GM19025 (cell line): Measurements from ENCODE around the gene CHKB.
"Not testable (repeated sequence)": the region's sequence is repeated elsewhere in the genome, so short reads cannot be mapped to it uniquely, and the experiment has no call there.

Experiments used
- ATAC-seq: cut with Tn5 transposase; IDR thresholded peaks from one replicate; pipeline ENCODE4 v1.9.1; 2021; ENCODE audit warnings: mild to moderate bottlenecking, low read depth, moderate library complexity; ENCODE audit not compliant: unreplicated experiment

CHKB gene

DNA sequence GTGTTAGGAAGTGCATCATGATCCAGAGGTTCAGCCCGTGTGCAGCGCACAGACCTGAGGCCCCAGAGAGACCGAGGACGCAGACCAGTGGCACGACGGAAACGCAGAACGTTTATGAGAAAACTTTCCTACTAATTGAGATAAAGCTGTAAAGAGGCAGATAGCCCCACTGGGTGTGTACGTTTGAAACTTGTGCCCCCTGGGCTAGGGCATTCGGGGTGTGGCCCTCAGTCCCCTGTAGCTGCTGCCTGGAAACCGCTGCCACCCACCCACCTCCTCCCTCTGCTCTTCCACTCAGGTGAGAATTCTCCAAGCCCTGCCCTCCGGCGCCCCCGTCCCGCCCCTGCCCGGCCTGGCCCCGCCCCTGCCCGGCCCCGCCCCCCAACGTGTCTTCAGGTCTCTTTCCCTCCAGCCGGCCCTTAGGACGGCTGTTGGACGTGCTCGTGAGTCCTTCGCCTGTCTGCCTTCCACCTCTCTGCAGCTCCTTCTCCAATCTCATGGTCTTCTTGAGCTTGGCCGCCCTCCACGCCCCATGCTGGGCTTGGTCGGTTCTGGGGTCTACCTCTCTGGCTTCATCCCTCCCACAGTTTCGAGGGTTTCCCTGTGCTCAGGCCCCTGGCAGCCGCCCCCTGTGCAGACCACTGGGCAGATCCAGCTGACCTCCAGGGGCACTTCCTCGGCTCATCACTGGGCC lies 30.0 kb upstream of the CHKB start:
- no peak for ATAC-seq

DNA sequence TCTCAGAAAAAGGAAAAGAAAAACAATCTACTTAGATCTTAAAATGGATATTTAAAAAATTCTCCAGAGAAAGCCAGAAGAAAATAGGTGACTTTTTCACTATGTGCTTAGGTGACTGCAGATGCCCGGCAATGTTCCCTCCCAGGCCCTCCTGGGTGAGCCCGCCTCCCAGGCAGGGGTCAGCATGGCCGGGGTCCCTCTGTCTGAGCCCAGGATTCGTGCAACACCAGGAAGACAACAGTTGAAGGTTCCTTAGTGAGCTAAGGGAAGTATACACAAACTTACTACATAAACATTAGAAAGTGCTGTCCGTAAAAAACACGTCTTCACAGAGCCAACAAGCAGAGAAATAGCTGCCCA lies 29.5 kb upstream of the CHKB start:
- no peak for ATAC-seq

DNA sequence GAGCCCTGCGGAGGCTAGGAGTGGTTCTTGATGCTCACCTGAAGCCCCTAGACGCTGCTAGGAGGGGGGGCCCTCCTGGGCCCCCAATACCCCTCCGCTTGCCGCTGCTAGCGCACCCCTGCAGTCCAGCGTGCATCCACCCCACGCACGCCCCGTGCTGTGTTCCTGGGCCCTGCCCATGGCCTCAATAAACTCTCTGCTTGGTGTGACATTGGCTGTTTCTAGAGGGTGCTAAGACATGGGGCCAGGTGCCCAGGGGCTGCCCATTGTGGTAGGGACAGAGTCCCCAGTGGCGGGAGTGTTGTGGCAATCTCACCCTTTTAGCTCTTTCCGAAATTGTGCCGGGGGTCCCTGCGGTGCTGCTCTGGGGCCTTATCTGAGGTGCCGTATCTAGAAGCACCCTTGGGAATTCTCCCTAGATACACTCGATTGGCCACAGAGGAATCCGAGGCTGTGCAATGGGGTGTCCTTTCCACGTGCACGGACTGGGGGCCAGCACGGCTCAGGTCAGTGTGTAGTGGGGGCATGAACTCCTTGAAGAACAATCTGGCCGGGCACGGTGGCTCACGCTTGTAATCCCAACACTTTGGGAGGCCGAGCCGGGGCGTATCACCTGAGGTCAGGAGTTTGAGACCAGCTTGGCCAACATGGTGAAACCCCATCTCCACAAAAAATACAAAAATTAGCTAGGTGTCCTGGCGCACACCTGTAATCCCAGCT lies 28.9 kb upstream of the CHKB start:
- ATAC-seq, result no peak

- ATAC-seq, result no peak
Measured at GRCh38 chr22:50610581-50610980, 27.9 kb upstream of the CHKB start.

GRCh38 chr22:50610041-50610451 lies 27.4 kb upstream of the CHKB start:
- no peak for ATAC-seq

GRCh38 chr22:50609599-50609998 lies 26.9 kb upstream of the CHKB start:
- ATAC-seq, result no peak

DNA sequence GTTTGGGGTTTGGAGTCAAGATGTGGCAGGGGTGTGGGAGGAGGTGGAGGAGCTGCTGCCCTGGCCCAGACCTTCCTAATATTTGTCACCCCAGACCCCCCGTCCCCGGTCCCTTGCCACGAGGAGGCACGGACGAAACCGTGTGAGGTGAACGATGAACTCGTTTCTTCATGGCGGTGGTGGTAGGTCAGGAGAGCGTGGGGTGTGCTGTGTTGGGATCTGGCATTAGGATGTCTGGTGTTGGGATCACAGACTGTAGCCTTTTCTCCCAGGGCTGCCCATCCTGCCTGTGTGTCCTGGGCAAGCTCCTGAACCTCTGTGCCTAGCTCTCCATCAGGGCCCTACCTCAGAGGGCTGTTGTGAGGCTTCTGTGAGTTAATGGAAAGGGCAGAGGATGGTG lies 26.3 kb upstream of the CHKB start:
- ATAC-seq, result no peak

DNA sequence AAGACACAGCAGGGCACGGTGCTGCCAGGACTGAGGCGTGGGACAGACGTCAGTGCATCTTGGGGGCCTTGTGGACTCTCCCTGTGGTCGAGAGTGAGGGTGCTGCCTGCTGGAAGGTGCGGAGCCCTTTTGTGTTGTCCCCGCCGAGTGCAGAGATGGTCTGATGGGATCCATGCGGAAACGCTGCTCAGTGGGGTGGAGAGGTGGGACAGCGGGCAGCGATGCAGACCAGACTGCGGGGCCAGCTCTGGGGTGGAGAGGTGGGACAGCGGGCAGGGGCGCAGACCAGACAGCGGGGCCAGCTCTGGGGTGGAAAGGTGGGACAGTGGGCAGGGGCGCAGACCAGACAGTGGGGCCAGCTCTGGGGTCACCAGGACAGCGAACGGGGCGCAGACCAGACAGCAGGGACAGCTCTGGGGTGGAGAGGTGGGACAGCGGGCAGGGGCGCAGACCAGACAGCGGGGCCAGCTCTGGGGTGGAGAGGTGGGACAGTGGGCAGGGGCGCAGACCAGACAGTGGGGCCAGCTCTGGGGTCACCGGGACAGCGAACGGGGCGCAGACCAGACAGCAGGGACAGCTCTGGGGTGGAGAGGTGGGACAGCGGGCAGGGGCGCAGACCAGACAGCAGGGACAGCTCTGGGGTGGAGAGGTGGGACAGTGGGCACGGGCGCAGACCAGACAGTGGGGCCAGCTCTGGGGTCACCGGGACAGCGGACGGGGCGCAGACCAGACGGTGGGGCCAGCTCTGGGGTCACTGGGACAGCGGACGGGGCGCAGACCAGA lies 25.6 kb upstream of the CHKB start:
- not testable (repeated sequence) for ATAC-seq

DNA sequence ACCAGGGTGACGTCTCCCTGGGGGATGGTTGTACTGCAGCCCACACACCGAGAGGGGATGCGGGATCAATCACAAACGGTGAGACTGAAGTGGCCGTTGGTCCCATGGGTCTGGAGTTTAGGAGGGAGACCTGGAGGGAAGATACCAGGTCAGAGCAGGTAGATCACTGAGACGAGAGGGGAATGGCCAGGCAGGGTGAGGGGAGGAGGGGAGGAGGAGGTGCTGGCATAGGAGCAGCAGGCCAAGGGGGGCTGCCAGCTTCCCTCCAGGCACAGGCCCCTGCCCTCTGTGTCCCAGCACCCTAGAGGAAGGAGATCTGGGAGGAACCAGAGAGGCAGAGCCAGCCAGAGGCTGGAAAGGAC lies 25.0 kb upstream of the CHKB start:
- ATAC-seq, result no peak

DNA sequence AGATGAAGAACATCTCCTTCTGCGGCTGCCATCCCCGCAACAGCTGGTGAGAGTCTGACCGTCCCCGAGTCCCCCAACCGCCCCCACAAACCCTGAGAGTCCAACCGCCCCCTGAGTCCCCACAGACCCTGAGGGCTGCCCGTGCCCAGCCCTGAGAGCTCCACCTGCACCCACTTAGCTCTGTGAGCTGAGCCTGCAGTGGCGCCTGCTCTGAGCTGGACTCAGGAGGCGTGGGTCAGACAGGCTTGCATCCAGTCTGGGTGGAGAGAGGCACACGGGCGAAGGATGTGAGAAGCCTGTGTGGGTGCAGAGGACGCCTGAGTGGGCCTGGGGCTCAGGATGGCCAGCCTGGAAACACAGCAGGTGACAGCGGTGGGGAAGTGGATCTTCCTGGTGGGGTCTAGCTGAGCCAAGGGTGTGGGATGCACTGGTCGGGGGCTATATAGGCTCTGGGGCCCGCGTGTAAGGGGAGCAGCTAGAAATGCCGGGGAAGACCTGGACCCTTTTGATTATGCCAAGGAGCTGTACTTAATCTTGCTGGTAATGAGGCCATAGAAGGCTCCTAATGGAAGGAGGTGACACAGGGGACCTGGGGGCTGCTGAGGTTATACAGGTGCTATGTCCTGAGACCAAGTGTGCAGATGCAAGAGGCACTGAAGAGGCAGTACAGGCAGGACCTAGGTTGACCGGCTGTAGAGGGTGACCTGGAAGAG lies 24.5 kb upstream of the CHKB start:
- ATAC-seq, result no peak

DNA sequence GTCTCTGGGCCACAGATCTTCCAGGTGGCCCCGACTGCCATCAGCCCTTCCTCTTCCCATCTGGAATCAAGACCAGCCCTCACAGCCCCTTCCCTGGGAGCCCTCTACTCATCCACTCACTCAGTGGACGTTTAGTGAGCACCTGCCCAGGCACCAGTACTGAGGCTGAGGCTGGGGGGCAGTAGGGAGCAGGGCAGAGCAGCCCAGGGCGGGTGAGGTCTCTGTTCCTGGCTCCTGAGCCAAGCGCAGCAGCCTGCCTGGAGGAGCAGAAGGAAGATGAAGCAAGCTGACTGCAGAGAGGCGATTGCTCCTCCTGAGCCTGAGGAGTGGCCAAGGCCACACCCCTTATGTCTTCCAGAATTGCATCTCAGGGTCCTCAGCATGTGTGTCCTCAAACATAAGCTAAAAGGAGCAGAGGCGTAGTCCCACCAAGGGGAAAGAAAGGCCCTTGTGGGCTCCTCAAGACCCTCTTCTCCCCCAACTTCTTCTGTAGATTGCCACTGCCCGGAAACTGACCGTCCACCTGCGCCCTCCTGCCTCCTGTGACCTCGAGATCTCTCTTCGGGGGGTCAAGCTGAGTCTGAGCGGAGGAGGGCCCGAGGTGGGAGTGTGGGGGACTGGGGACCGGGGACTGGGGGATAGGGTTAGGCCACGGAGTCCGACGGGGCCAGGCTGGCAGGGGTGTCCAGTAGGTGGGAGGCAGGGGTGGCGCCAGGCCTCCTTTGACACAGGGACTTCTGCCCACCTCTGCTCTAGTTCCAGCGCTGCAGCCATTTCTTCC lies 23.7 kb upstream of the CHKB start:
- ATAC-seq, result no peak

DNA sequence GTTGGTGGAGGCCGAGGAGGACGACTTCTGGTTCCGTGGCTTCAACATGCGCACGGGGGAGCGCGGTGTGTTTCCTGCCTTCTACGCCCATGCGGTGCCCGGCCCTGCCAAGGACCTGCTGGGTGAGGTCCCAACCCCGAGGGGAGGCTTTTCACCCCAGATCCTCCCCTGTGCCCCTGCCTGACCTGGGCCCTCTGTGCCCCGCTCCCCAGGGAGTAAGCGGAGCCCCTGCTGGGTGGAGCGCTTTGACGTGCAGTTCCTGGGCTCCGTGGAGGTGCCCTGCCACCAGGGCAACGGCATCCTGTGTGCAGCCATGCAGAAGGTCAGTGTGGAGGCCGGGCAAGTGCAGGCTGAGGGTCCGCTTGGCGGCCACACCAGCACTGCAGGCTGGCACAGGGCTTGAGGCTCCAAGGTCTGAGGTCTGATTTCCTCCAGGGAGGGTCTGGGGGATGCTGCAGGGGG lies 23.0 kb upstream of the CHKB start:
- no peak for ATAC-seq

DNA sequence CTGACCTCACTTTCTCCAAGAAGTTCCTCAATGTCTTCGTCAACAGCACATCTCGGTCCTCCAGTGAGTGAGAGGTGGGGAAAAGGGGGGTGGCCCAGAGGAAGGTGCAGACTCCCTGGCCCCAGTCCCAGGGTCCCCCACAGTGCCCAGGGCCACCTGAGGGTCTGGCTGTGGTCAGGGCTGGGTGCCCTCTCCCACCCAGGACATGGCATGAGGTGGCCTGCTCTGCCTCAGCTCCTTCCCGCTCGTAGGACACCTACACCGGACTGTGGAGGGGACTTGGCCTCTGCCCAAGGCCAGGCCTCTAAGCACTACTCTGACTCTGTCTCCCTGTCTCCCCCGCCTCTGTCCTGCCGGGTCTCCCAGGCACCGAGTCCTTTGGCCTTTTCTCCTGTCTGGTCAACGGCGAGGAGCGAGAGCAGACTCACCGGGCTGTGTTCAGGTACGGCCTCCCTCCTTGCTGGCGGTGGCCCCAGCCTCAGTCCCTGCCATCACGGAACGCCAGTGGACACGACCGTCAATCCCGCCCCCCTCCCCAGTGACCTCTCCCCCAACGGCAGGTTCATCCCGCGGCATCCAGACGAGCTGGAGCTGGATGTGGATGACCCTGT lies 22.5 kb upstream of the CHKB start:
- ATAC-seq, result no peak

DNA sequence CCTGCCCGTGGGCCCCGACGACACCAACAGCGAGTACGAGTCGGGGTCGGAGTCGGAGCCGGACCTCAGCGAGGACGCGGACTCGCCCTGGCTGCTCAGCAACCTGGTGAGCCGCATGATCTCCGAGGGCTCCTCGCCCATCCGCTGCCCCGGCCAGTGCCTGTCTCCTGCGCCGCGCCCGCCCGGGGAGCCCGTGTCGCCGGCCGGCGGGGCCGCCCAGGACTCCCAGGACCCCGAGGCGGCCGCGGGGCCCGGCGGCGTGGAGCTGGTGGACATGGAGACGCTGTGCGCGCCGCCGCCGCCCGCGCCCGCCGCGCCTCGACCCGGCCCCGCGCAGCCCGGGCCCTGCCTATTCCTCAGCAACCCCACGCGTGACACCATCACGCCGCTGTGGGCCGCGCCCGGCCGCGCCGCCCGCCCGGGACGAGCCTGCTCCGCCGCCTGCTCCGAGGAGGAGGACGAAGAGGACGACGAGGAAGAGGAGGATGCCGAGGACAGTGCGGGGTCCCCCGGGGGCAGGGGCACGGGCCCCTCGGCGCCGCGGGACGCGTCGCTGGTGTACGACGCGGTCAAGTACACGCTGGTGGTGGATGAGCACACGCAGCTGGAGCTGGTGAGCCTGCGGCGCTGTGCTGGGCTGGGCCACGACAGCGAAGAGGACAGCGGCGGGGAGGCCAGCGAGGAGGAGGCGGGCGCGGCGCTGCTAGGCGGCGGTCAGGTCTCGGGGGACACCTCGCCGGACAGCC lies 21.8 kb upstream of the CHKB start:
- ATAC-seq, result no peak

DNA sequence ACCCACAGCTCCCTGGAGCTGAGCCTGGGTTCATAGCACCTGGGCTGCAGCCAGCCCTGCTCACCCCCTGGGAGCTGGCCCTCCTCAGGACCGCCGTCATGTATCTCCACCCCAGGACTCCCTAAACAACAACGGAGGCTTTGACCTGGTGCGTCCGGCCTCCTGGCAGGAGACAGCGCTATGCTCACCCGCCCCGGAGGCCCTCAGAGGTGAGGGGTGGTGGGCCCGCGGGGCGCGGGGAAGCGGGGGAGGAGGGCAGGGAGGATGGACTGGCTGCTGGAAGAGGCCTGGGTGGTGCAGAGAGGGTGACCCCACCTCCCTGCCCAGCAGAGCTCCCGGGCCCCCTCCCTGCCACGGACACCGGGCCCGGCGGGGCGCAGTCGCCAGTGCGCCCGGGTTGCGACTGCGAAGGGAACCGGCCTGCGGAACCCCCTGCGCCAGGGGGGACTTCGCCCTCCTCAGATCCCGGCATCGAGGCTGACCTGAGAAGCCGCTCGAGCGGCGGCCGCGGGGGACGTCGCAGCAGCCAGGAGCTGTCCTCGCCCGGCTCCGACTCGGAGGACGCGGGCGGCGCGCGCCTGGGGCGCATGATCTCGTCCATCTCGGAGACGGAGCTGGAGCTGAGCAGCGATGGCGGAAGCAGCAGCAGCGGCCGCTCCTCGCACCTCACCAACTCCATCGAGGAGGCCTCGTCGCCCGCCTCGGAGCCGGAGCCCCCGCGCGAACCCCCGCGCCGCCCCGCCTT lies 21.0 kb upstream of the CHKB start:
- no peak for ATAC-seq

- no peak for ATAC-seq
Measured at GRCh38 chr22:50602338-50602700, 19.7 kb upstream of the CHKB start.

DNA sequence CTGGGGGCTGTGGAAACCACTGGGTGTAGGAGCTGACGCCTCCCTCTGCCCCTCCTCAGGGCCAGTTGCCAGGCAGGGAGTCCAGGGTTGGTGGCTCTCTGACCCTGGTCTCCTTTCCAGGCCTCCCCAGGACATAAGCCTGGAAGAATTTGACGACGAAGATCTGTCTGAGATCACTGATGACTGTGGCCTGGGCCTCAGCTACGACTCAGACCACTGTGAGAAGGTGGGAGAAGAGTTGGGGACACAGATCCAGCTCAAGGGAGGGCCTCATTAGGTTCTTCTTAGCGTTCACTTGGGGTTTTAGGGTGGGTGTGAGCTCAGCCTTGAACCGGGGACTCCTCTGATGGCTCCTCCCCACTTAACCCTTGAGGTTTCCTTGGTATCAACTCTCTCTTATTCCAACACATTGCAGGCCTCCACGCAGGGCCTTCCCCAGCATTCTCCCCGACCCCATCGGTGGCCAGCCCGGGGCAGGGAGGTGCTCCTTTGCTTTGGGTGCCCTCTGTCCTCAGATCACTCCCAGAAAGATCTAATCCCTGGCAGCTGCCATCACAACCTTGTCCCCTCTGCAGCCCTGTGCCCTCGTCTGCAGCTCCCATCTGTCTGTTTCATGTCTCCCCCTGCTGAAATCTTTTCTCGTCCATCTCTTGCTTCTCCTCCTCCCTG lies 19.2 kb upstream of the CHKB start:
- no peak for ATAC-seq
